WTC11 (cell line): ENCODE data around the gene FILIP1L. TPM values are rescaled to one million over a fixed set of nuclear protein-coding genes. Genes with fewer than 3 reads are reported as not detected.

Experiments
- ATAC-seq: fragments of 200-7000 bp; cut with Tn5 transposase; 2 replicates; pipeline ENCODE4 v1.10.0; 2021; ENCODE audit warnings: mild to moderate bottlenecking, moderate library complexity
- CTCF ChIA-PET: fragments of 300-600 bp; sonication (Branson Sonifier 250); formaldehyde crosslinking; loops from one replicate; lab custom pipeline; 2021; ENCODE audit warnings: antibody characterized with exemption; lab: Charles Lee
- POLR2A ChIA-PET: fragments of 350-600 bp; sonication (Branson Sonifier 250); formaldehyde crosslinking; loops from one replicate; lab custom pipeline; 2021; ENCODE audit warnings: antibody characterized with exemption; lab: Charles Lee
- DNase-seq: peaks from one replicate; pipeline ENCODE4 v3.0.0; 2021; ENCODE audit warnings: low spot score
- H3K27ac Mint-ChIP-seq: 2 replicates; pipeline ENCODE4 v1.8.0; 2021; ENCODE audit warnings: mixed read lengths
- H3K27me3 Mint-ChIP-seq: 2 replicates; pipeline ENCODE4 v1.8.0; 2021; ENCODE audit warnings: low read depth, mild to moderate bottlenecking, moderate library complexity, mixed read lengths
- H3K36me3 Mint-ChIP-seq: 2 replicates; pipeline ENCODE4 v1.8.0; 2021; ENCODE audit warnings: mixed read lengths
- H3K4me1 Mint-ChIP-seq: 2 replicates; pipeline ENCODE4 v1.8.0; 2022; ENCODE audit warnings: mixed read lengths
- H3K4me3 Mint-ChIP-seq: 2 replicates; pipeline ENCODE4 v1.8.0; 2021; ENCODE audit warnings: mild to moderate bottlenecking, moderate library complexity, mixed read lengths
- H3K9me3 Mint-ChIP-seq: 2 replicates; pipeline ENCODE4 v1.8.0; 2021; ENCODE audit warnings: mixed read lengths
- MYBL2 ChIP-seq: sonication (generic); formaldehyde crosslinking; IDR thresholded peaks from 2 replicates; pipeline ENCODE4 v1.8.1; 2023; ENCODE audit warnings: mild to moderate bottlenecking, moderate library complexity, missing genetic modification reagents
- NR3C1 ChIP-seq: sonication (generic); formaldehyde crosslinking; conservative IDR thresholded peaks from 2 replicates; pipeline ENCODE4 v1.8.1; 2023; ENCODE audit warnings: low read depth, mild to moderate bottlenecking, missing genetic modification reagents
- TEAD4 ChIP-seq: sonication (generic); formaldehyde crosslinking; IDR thresholded peaks from 2 replicates; pipeline ENCODE4 v1.8.0; 2022; ENCODE audit warnings: mild to moderate bottlenecking, missing genetic modification reagents
- ZNF121 ChIP-seq: sonication (generic); formaldehyde crosslinking; IDR thresholded peaks from 2 replicates; pipeline ENCODE4 v1.8.0; 2023; ENCODE audit warnings: missing genetic modification reagents
- ZNF263 ChIP-seq: sonication (generic); formaldehyde crosslinking; IDR thresholded peaks from 2 replicates; pipeline ENCODE4 v1.8.1; 2022; ENCODE audit warnings: low read depth, mild to moderate bottlenecking, moderate library complexity, missing genetic modification reagents
- ZNF671 ChIP-seq: fragments of 250-450 bp; sonication (Bioruptor Pico); IDR thresholded peaks from 2 replicates; pipeline ENCODE4 v1.8.0; 2021; ENCODE audit warnings: mild to moderate bottlenecking
- total RNA-seq: library from RNA; stranded (reverse); gene quantifications from 3 replicates; pipeline ENCODE4 v1.2.3, GENCODE V29; 2021
- TF ChIP-seq, protein P1 (sequence below): sonication (generic); formaldehyde crosslinking; IDR thresholded peaks from 2 replicates; pipeline ENCODE4 v1.8.0; 2023; ENCODE audit warnings: missing genetic modification reagents, mild to moderate bottlenecking, borderline replicate concordance
- TF ChIP-seq, protein P2 (sequence below): sonication (generic); formaldehyde crosslinking; IDR thresholded peaks from 2 replicates; pipeline ENCODE4 v1.8.0; 2022; ENCODE audit warnings: mild to moderate bottlenecking, missing genetic modification reagents
- TF ChIP-seq, protein P3 (sequence below): fragments of 250-450 bp; sonication (Bioruptor Pico); conservative IDR thresholded peaks from 2 replicates; pipeline ENCODE4 v1.9.0; 2021; ENCODE audit warnings: mild to moderate bottlenecking
- TF ChIP-seq, protein P4 (sequence below): sonication (generic); formaldehyde crosslinking; IDR thresholded peaks from 2 replicates; pipeline ENCODE4 v1.8.1; 2022; ENCODE audit warnings: mild to moderate bottlenecking, missing genetic modification reagents, moderate library complexity, borderline replicate concordance
- TF ChIP-seq, protein P5 (sequence below): fragments of 250-450 bp; sonication (Bioruptor Pico); IDR thresholded peaks from 2 replicates; pipeline ENCODE4 v1.9.0; 2021; ENCODE audit warnings: mild to moderate bottlenecking, borderline replicate concordance

FILIP1L gene
- total RNA-seq, 1 experiment from 2014 or later = 0.17 TPM

DNA sequence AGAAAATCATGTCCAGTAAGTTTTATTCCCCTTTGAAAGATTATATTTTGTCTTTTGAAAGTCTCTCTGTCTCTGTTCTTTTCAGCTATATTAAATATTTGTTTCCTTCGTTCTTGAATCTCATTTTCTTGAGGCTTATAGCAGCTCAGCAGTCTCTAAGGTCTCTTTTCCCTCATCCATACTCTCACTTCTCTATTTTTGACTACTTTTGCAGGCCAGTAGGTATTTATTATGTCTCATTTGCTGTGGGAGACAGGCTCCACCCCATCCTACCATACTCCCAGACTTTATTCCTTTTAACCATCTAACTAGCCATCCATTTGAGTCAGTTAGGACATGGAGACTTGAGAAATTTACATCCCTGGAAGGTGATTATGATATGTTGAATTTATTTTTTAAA lies 71.0 kb downstream of the FILIP1L start (continued):
- TF ChIP-seq, protein P1, sequence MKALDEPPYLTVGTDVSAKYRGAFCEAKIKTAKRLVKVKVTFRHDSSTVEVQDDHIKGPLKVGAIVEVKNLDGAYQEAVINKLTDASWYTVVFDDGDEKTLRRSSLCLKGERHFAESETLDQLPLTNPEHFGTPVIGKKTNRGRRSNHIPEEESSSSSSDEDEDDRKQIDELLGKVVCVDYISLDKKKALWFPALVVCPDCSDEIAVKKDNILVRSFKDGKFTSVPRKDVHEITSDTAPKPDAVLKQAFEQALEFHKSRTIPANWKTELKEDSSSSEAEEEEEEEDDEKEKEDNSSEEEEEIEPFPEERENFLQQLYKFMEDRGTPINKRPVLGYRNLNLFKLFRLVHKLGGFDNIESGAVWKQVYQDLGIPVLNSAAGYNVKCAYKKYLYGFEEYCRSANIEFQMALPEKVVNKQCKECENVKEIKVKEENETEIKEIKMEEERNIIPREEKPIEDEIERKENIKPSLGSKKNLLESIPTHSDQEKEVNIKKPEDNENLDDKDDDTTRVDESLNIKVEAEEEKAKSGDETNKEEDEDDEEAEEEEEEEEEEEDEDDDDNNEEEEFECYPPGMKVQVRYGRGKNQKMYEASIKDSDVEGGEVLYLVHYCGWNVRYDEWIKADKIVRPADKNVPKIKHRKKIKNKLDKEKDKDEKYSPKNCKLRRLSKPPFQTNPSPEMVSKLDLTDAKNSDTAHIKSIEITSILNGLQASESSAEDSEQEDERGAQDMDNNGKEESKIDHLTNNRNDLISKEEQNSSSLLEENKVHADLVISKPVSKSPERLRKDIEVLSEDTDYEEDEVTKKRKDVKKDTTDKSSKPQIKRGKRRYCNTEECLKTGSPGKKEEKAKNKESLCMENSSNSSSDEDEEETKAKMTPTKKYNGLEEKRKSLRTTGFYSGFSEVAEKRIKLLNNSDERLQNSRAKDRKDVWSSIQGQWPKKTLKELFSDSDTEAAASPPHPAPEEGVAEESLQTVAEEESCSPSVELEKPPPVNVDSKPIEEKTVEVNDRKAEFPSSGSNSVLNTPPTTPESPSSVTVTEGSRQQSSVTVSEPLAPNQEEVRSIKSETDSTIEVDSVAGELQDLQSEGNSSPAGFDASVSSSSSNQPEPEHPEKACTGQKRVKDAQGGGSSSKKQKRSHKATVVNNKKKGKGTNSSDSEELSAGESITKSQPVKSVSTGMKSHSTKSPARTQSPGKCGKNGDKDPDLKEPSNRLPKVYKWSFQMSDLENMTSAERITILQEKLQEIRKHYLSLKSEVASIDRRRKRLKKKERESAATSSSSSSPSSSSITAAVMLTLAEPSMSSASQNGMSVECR (CRISPR knock-in tag) = no peak
- TF ChIP-seq, protein P2, sequence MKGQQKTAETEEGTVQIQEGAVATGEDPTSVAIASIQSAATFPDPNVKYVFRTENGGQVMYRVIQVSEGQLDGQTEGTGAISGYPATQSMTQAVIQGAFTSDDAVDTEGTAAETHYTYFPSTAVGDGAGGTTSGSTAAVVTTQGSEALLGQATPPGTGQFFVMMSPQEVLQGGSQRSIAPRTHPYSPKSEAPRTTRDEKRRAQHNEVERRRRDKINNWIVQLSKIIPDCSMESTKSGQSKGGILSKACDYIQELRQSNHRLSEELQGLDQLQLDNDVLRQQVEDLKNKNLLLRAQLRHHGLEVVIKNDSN (CRISPR knock-in tag) = no peak
- TF ChIP-seq NR3C1 (CRISPR knock-in tag) = no peak

DNA sequence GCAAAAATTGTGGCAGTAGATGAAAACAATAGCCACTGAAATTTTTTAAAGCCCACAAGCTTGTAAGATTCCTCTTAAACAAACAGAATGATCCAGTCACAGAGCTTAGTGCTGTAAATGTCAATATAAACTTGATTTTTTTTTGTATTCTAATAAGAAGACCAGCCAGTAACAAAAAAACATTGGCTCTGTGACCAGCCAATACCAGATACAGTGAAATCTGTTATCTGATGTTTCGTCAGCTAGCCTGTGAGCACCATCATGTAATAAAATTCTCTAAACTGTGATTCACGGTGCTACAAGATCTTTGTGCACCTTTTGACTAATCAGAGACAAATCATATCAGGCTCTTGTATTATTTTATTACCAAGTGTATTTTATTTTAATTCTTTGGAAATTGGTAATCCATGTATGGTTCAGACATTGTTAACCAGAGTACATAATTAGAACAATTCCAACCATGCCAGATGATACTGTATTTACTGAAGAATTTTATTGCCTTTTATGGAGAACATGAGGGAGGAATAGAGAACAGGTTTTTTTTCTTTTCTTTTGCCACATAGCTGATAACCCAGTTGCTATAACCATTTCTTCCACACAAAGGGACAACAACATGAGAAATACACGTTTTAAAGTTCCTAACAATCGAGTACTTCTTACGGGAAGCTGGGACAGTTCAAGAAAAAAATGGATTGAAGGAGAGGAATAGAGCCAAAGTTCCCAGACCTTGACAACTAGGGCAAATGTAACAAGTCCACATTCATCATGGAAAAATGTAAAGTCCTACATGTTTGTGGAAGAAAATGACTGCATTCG lies 71.9 kb downstream of the FILIP1L start:
- DNase-seq = no peak
- no peaks in the 10 kb centered on the region for H3K36me3 Mint-ChIP-seq
- H3K4me1 Mint-ChIP-seq = peaks cover 28% of the 10 kb centered on the region
- no peak overlapping the region for H3K27ac Mint-ChIP-seq
- CTCF ChIA-PET = interaction anchor here (1.2 to 1.7 kb wide), 3 partner anchors 26 to 212 kb away, joined by 4 to 6 read pairs (median 5); no protein-coding TSS in a partner anchor
- H3K9me3 Mint-ChIP-seq = no peaks in the 10 kb centered on the region
- H3K27me3 Mint-ChIP-seq = no peaks in the 10 kb centered on the region
- ATAC-seq = no peak
- no peak overlapping the region for H3K4me3 Mint-ChIP-seq
- TF ChIP-seq, protein P2 (CRISPR knock-in tag) = no peak
- TF ChIP-seq NR3C1 (CRISPR knock-in tag) = no peak
- TF ChIP-seq, protein P1 (CRISPR knock-in tag) = no peak
- no peak for TF ChIP-seq TEAD4 (CRISPR knock-in tag)
- POLR2A ChIA-PET = no interaction called here

DNA sequence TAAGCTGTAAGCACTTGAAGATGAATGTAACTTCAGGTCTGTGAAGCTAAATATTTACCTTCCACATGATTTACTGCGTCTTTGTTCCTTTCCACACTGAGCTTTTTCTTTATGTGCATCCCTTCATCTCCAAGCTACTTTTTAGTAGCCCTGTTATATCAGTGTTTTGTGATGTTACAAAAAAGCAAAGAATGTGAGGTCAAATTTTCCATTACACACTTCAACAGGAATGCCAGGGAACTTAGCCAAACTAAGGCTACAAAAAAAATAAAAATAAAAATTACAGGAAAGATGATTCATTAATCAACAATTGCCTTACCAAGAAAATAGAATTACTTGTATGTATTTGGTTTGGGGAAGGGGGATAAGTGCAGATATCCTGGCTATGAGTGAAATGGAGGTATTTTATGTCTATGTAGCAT lies 73.0 kb downstream of the FILIP1L start:
- Mint-ChIP-seq H3K27me3 (no peaks in the 10 kb centered on the region), H3K4me1 (peaks cover 25% of the 10 kb centered on the region), H3K4me3 (no peak overlapping the region), H3K36me3 (no peaks in the 10 kb centered on the region), H3K9me3 (no peaks in the 10 kb centered on the region), H3K27ac (no peak overlapping the region)
- no peak for ATAC-seq
- CTCF ChIA-PET = interaction anchor here (1.2 to 1.7 kb wide), 2 partner anchors 198 to 213 kb away, joined by 4 to 6 read pairs; no protein-coding TSS in a partner anchor
- POLR2A ChIA-PET = no interaction called here
- no peak for DNase-seq
- TF ChIP-seq ZNF263 (CRISPR knock-in tag) (no peak), MYBL2 (CRISPR knock-in tag) (no peak), ZNF121 (no peak), ZNF671 (CRISPR knock-in tag) (no peak)
- TF ChIP-seq, protein P3, sequence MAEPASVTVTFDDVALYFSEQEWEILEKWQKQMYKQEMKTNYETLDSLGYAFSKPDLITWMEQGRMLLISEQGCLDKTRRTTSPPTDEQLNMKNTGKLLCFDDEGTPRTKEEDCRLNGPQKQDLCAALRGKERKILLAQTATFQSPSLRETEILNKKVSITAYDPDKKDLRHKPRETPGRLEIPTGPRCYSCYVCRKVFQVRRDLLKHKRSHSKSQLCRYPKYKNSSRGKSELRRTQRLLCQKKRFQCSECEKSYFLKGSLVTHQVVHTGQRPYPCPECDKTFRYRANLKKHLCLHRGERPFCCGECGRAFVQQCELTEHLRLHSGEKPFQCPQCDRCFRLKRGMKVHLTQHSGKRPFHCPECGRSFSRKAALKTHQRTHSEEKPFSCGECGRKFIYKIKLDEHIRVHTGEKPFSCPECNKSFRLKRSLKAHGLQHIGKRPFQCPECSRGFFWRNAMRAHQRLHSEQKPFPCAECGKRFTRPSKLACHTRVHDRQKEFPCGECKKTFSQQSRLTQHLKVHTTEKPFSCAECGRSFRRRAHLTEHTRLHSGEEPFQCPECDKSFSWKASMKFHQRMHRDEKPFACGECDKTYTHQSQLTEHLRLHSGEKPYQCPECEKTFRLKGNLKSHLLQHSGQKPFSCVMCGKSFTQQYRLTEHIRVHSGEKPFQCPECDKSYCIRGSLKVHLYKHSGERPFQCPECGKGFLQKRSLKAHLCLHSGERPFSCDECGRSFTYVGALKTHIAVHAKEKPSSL (CRISPR knock-in tag) = no peak
- TF ChIP-seq, protein P4, sequence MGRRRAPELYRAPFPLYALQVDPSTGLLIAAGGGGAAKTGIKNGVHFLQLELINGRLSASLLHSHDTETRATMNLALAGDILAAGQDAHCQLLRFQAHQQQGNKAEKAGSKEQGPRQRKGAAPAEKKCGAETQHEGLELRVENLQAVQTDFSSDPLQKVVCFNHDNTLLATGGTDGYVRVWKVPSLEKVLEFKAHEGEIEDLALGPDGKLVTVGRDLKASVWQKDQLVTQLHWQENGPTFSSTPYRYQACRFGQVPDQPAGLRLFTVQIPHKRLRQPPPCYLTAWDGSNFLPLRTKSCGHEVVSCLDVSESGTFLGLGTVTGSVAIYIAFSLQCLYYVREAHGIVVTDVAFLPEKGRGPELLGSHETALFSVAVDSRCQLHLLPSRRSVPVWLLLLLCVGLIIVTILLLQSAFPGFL (CRISPR knock-in tag) = no peak
- TF ChIP-seq, protein P5, sequence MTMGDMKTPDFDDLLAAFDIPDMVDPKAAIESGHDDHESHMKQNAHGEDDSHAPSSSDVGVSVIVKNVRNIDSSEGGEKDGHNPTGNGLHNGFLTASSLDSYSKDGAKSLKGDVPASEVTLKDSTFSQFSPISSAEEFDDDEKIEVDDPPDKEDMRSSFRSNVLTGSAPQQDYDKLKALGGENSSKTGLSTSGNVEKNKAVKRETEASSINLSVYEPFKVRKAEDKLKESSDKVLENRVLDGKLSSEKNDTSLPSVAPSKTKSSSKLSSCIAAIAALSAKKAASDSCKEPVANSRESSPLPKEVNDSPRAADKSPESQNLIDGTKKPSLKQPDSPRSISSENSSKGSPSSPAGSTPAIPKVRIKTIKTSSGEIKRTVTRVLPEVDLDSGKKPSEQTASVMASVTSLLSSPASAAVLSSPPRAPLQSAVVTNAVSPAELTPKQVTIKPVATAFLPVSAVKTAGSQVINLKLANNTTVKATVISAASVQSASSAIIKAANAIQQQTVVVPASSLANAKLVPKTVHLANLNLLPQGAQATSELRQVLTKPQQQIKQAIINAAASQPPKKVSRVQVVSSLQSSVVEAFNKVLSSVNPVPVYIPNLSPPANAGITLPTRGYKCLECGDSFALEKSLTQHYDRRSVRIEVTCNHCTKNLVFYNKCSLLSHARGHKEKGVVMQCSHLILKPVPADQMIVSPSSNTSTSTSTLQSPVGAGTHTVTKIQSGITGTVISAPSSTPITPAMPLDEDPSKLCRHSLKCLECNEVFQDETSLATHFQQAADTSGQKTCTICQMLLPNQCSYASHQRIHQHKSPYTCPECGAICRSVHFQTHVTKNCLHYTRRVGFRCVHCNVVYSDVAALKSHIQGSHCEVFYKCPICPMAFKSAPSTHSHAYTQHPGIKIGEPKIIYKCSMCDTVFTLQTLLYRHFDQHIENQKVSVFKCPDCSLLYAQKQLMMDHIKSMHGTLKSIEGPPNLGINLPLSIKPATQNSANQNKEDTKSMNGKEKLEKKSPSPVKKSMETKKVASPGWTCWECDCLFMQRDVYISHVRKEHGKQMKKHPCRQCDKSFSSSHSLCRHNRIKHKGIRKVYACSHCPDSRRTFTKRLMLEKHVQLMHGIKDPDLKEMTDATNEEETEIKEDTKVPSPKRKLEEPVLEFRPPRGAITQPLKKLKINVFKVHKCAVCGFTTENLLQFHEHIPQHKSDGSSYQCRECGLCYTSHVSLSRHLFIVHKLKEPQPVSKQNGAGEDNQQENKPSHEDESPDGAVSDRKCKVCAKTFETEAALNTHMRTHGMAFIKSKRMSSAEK = no peak
